ENCODE results near the gene SCRN3.

GRCh38 chr2:174364628-174365027, 30.9 kb upstream of the SCRN3 start:
- TF ChIP-seq CTCF (IDR thresholded peaks at IDR 0.05) (no peak), POLR2A (IDR thresholded peaks at IDR 0.05) (no peak)
